Fibroblast of lung (primary cell): ENCODE measurements around the gene OSBP. TPM values are rescaled to one million over a fixed set of nuclear protein-coding genes. Genes with fewer than 3 reads are reported as not detected.
"Not testable (repeated sequence)": the region's sequence is repeated elsewhere in the genome, so short reads cannot be mapped to it uniquely, and the experiment has no call there.

Source experiments
- DNase-seq, 2 donors: peaks; one replicate each; pipeline versions ENCODE4 v3.0.0 to v3.0.0-alpha.2; 2010; ENCODE audit warnings: low read depth in 2 of 2
- H2AFZ ChIP-seq: 2 replicates; pipeline ENCODE4 v1.5.1; 2012; ENCODE audit warnings: low read length, control low read depth, inconsistent platforms
- H3K27ac ChIP-seq: 2 replicates; pipeline ENCODE4 v1.5.1; 2011; ENCODE audit warnings: low read length, control low read depth; ENCODE audit not compliant: insufficient read depth
- H3K27me3 ChIP-seq: 2 replicates; pipeline ENCODE4 v1.5.1; 2011; ENCODE audit warnings: mild to moderate bottlenecking, low read length; ENCODE audit not compliant: control insufficient read depth, insufficient read depth
- H3K36me3 ChIP-seq: 2 replicates; pipeline ENCODE4 v1.5.1; 2011; ENCODE audit warnings: low read length; ENCODE audit not compliant: control insufficient read depth, insufficient read depth
- H3K4me1 ChIP-seq: 2 replicates; pipeline ENCODE4 v1.5.1; 2011; ENCODE audit warnings: low read length; ENCODE audit not compliant: control insufficient read depth, insufficient read depth; ENCODE audit errors: extremely low read depth
- H3K4me2 ChIP-seq: 2 replicates; pipeline ENCODE4 v1.5.1; 2011; ENCODE audit warnings: low read length, control low read depth; ENCODE audit not compliant: insufficient read depth; ENCODE audit errors: extremely low read depth
- H3K4me3 ChIP-seq, 4 experiments: fragments of 200-600 bp in 1 of 4; sonication (generic) in 1 of 4; replicated peaks in 1 of 4; 2 replicates each; pipeline ENCODE4 v1.5.1; 2011 to 2016; ENCODE audit warnings: low read length in 4 of 4, low read depth in 3 of 4, mild to moderate bottlenecking in 3 of 4, control low read depth in 2 of 4, inconsistent platforms in 1 of 4, mixed read lengths in 1 of 4; ENCODE audit not compliant: insufficient read depth in 1 of 4; ENCODE audit errors: control extremely low read depth in 1 of 4
- H3K79me2 ChIP-seq: 2 replicates; pipeline ENCODE4 v1.5.1; 2012; ENCODE audit warnings: mild to moderate bottlenecking, low read length, inconsistent platforms; ENCODE audit not compliant: control insufficient read depth, insufficient read depth
- H3K9ac ChIP-seq: 2 replicates; pipeline ENCODE4 v1.5.1; 2011; ENCODE audit warnings: mild to moderate bottlenecking, low read length, control low read depth; ENCODE audit not compliant: insufficient read depth
- H3K9me3 ChIP-seq: 2 replicates; pipeline ENCODE4 v1.5.1; 2012; ENCODE audit warnings: low read depth, low read length; ENCODE audit not compliant: control insufficient read depth, insufficient read depth
- H4K20me1 ChIP-seq: 2 replicates; pipeline ENCODE4 v1.5.1; 2011; ENCODE audit warnings: low read length; ENCODE audit not compliant: control insufficient read depth, insufficient read depth; ENCODE audit errors: extremely low read depth
- EZH2 ChIP-seq: IDR thresholded peaks from 2 replicates; pipeline ENCODE4 v1.5.1; 2012; ENCODE audit warnings: low read length, control low read depth, mild to moderate bottlenecking; ENCODE audit errors: missing control alignments
- polyA plus RNA-seq, 2 donors: library from polyadenylated mRNA; depleted of rRNA in 1 of 2; stranded (reverse) in 1 of 2; unstranded in 1 of 2; fragments of >200 nt; gene quantifications; 2 replicates each; pipeline ENCODE4 v1.2.1, GENCODE V29; 2011 to 2012; ENCODE audit warnings: missing spikeins in 1 of 2
- total RNA-seq: library from RNA; depleted of rRNA; stranded (reverse); fragments of >200 nt; gene quantifications from 2 replicates; pipeline ENCODE4 v1.2.1, GENCODE V29; 2014
- TF ChIP-seq, protein P1 (sequence below), 2 donors: IDR thresholded peaks in 1 of 2; conservative IDR thresholded peaks in 1 of 2; 1 replicate in 1 of 2; 2 replicates in 1 of 2; pipeline ENCODE4 v1.5.1; 2011 to 2012; ENCODE audit warnings: low read length in 2 of 2, control low read depth in 1 of 2, inconsistent platforms in 1 of 2, low read depth in 1 of 2, mild to moderate bottlenecking in 1 of 2

Gene OSBP
- total and polyA plus RNA-seq, 2 donors (not counting 1 experiment from before 2014, with no cell fraction given): 34.0 to 44.1 TPM

DNA sequence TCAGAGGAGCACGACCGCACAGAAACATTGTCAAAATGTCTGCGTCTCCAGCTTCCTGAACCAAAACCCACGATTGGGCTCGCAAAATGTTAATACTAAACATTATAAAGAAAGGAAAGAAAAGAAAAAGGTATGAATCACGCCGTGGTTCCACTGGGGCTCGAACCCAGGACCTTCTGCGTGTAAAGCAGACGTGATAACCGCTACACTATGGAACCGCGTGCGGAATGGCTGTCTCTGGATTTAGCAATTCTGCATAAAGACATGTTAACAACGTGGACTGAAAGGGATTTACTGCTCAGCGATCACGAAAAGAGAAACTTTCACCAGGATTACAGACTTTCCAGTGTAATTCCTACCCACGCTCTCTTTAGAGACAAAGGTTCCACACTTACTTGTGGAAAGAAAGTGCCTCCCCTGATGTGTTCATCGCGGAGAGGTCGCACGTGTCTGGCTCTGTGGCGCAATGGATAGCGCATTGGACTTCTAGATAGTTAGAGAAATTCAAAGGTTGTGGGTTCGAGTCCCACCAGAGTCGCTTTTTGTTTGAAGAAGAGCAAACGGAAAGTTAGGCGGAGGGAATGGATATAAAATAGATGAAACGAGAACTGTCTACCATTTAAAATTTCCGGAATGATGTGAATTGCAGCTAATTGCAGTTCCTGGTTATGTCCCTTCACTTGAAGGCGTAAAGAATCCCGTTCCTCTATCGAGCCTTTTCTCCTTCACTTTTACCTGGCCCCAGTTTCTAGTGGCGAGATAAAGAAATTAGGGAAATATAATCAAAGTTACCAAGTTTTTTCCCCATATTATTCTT, 64.5 kb downstream of the OSBP start:
- H3K9me3 ChIP-seq: no peaks in the 10 kb centered on the region
- TF ChIP-seq, protein P1, sequence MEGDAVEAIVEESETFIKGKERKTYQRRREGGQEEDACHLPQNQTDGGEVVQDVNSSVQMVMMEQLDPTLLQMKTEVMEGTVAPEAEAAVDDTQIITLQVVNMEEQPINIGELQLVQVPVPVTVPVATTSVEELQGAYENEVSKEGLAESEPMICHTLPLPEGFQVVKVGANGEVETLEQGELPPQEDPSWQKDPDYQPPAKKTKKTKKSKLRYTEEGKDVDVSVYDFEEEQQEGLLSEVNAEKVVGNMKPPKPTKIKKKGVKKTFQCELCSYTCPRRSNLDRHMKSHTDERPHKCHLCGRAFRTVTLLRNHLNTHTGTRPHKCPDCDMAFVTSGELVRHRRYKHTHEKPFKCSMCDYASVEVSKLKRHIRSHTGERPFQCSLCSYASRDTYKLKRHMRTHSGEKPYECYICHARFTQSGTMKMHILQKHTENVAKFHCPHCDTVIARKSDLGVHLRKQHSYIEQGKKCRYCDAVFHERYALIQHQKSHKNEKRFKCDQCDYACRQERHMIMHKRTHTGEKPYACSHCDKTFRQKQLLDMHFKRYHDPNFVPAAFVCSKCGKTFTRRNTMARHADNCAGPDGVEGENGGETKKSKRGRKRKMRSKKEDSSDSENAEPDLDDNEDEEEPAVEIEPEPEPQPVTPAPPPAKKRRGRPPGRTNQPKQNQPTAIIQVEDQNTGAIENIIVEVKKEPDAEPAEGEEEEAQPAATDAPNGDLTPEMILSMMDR (conservative IDR thresholded peaks at IDR 0.05 in 1 of 2, IDR thresholded peaks at IDR 0.05 in 1 of 2; ENCODE audit: low read depth in 1 of 2, low read length in 2 of 2): no peak
- no peak for TF ChIP-seq EZH2
- H3K4me2 ChIP-seq: peak overlapping the region; percentile 71
- no peak overlapping the region for H2AFZ ChIP-seq
- H3K27ac ChIP-seq: peak overlapping the region; percentile 74
- peak overlapping the region; percentile 34 for H3K9ac ChIP-seq
- H3K79me2 ChIP-seq: no peaks in the 10 kb centered on the region
- H3K4me3 ChIP-seq: peak overlapping the region; percentile 55 to 95 (median 75)
- DNase-seq: peak; percentile 83 to 95
- H3K27me3 ChIP-seq: no peaks in the 10 kb centered on the region
- H3K36me3 ChIP-seq: no peaks in the 10 kb centered on the region
- no peaks in the 10 kb centered on the region for H4K20me1 ChIP-seq
- H3K4me1 ChIP-seq: peaks cover 6% of the 10 kb centered on the region

DNA sequence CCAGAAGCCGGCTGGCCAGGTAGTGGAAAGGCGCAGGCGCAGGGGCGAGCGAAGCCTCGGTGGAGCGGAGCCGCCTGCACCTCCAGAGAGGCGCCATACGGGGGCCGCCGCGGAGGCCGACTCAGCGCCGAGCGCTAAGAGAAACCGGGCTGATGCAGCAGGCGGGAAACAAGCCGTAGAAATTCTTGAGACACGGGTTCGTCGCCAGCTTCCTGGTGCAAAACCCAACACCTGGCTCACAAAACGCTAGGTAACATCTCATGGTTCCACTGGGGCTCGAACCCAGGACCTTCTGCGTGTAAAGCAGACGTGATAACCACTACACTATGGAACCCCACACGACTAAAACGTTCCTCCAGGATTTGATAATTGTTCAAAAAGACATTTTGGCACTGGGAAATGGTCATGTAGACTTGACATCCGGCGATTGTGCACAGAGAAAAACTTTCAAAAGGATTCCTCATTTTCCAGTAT, 65.2 kb downstream of the OSBP start:
- Histone ChIP-seq H3K9me3 (no peaks in the 10 kb centered on the region), H3K36me3 (no peaks in the 10 kb centered on the region), H3K4me3 (peak overlapping the region; percentile 55 to 95 (median 75)), H2AFZ (no peak overlapping the region), H3K4me2 (peak overlapping the region; percentile 71), H3K27ac (peak overlapping the region; percentile 74), H3K79me2 (no peaks in the 10 kb centered on the region), H4K20me1 (no peaks in the 10 kb centered on the region), H3K27me3 (no peaks in the 10 kb centered on the region), H3K4me1 (peaks cover 6% of the 10 kb centered on the region), H3K9ac (no peak overlapping the region)
- DNase-seq: peak; percentile 95 to 96
- TF ChIP-seq EZH2: no peak
- TF ChIP-seq, protein P1 (conservative IDR thresholded peaks at IDR 0.05 in 1 of 2, IDR thresholded peaks at IDR 0.05 in 1 of 2; ENCODE audit: low read depth in 1 of 2, low read length in 2 of 2): peak; percentile 48 to 50

DNA sequence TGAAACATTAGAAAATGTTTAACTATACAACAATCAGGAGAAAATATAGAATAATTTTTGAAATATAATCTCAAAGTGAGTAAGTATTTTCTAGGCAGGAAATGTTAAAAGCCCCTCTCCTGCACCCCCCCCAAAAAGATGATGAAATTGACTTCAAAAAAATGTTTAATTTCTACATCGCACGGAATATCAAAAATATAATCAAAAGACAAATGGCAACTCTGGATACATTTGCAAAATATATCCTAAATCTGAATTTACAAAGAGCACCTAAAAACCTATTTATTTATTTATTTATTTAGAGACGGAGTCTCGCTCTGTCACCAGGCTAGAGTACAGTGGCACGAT, 67.3 kb downstream of the OSBP start:
- Histone ChIP-seq H3K4me1 (peaks cover 6% of the 10 kb centered on the region), H3K27ac (no peak overlapping the region), H2AFZ (no peak overlapping the region), H4K20me1 (no peaks in the 10 kb centered on the region), H3K4me3 (no peak overlapping the region), H3K36me3 (no peaks in the 10 kb centered on the region), H3K9me3 (no peaks in the 10 kb centered on the region), H3K27me3 (no peaks in the 10 kb centered on the region), H3K9ac (no peak overlapping the region), H3K4me2 (no peak overlapping the region), H3K79me2 (no peaks in the 10 kb centered on the region)
- TF ChIP-seq, protein P1 (conservative IDR thresholded peaks at IDR 0.05 in 1 of 2, IDR thresholded peaks at IDR 0.05 in 1 of 2; ENCODE audit: low read depth in 1 of 2, low read length in 2 of 2): no peak
- TF ChIP-seq EZH2: no peak
- DNase-seq: no peak

DNA sequence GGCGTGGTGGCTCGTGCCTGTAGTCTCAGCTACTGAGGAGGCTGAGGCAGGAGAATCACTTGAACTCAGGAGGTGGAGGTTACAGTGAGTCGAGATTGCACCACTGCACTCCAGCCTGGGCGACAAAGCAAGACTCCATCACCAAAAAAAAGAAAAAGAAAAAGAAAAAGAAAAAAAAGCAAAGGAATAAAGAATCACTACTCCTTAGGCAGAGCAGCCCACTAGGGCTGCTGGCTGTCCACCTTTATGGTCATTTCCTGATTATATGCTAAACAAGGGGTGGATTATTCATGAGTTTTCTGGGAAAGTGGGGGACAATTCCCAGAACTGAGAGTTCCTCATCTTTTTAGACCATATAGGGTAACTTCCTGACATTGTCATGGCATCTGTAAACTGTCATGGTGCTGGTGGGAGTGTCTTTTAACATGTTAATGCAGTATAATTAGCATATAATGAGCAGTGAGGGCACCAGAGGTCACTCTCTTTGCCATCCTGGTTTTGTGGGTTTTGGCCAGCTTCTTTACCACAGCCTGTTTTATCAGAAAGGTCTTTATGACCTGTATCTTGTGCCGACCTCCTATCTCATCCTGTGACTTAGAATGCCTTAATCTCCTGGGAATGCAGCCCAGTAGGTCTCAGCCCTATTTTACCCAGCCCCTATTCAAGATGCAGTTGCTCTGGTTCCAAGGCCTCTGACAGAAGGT, 67.8 kb downstream of the OSBP start:
- H3K9ac ChIP-seq, H3K27me3 ChIP-seq, H2AFZ ChIP-seq, H3K27ac ChIP-seq, H3K4me1 ChIP-seq, H3K36me3 ChIP-seq, H3K4me2 ChIP-seq, H3K9me3 ChIP-seq, H3K4me3 ChIP-seq, H4K20me1 ChIP-seq, H3K79me2 ChIP-seq: not testable (repeated sequence)
- peak in 1 of 2 donors; percentile 15 for DNase-seq
